ENCODE results near the gene DAP3.
"Not testable (repeated sequence)": the region's sequence is repeated elsewhere in the genome, so short reads cannot be mapped to it uniquely, and the experiment has no call there.

DAP3 gene

GRCh38 chr1:155689081-155689607 is at the start of gene DAP3:
Gene DAP3, plus strand, starts transcription at chr1:155689091. Its CDS starts 20,689 bp downstream, at chr1:155709780.
- in situ Hi-C loops (cut with MboI; ENCODE audit: low pct_unique_long_range_greater_than_20kb, low sequenced_read_pairs, unreplicated experiment); DNase-seq (ENCODE audit: low spot score): not testable (repeated sequence)

GRCh38 chr1:155640367-155640766 is 48.5 kb upstream of the DAP3 start:
- in situ Hi-C loops (cut with MboI; ENCODE audit: low pct_unique_long_range_greater_than_20kb, low sequenced_read_pairs, unreplicated experiment): no loop called here
- no peak for DNase-seq (ENCODE audit: low spot score)
- TF ChIP-seq CTCF (IDR thresholded peaks at IDR 0.05; ENCODE audit: extremely low read depth, insufficient read depth, missing control alignments): no peak

- DNase-seq (ENCODE audit: low spot score); in situ Hi-C loops (cut with MboI; ENCODE audit: low pct_unique_long_range_greater_than_20kb, low sequenced_read_pairs, unreplicated experiment): not testable (repeated sequence)
These were observed 46.2 kb upstream of the DAP3 start for GRCh38 chr1:155642559-155643180.

GRCh38 chr1:155643230-155643629 is 45.7 kb upstream of the DAP3 start:
- in situ Hi-C loops (cut with MboI; ENCODE audit: low pct_unique_long_range_greater_than_20kb, low sequenced_read_pairs, unreplicated experiment): no loop called here
- DNase-seq (ENCODE audit: low spot score): no peak
- TF ChIP-seq CTCF (IDR thresholded peaks at IDR 0.05; ENCODE audit: extremely low read depth, insufficient read depth, missing control alignments): no peak

- DNase-seq (ENCODE audit: low spot score): no peak
- no peak for TF ChIP-seq CTCF (IDR thresholded peaks at IDR 0.05; ENCODE audit: extremely low read depth, insufficient read depth, missing control alignments)
- in situ Hi-C loops (cut with MboI; ENCODE audit: low pct_unique_long_range_greater_than_20kb, low sequenced_read_pairs, unreplicated experiment): no loop called here
These were observed 43.8 kb upstream of the DAP3 start for GRCh38 chr1:155645034-155645598.

- no peak for DNase-seq (ENCODE audit: low spot score)
- no peak for TF ChIP-seq CTCF (IDR thresholded peaks at IDR 0.05; ENCODE audit: extremely low read depth, insufficient read depth, missing control alignments)
- in situ Hi-C loops (cut with MboI; ENCODE audit: low pct_unique_long_range_greater_than_20kb, low sequenced_read_pairs, unreplicated experiment): no loop called here
These were observed 43.2 kb upstream of the DAP3 start for GRCh38 chr1:155645648-155646047.

GRCh38 chr1:155646307-155646706 is 42.6 kb upstream of the DAP3 start:
- in situ Hi-C loops (cut with MboI; ENCODE audit: low pct_unique_long_range_greater_than_20kb, low sequenced_read_pairs, unreplicated experiment): no loop called here
- DNase-seq (ENCODE audit: low spot score): no peak
- TF ChIP-seq CTCF (IDR thresholded peaks at IDR 0.05; ENCODE audit: extremely low read depth, insufficient read depth, missing control alignments): no peak

All from GM13977 (cell line).